Vagina (tissue), 2 donors: ENCODE data around the gene RASA3.

ENCODE experiments used
- CTCF ChIP-seq, 3 experiments: fragments of 450-650 bp in 2 of 3; fragments of 200-600 bp in 1 of 3; sonication (generic) in 1 of 3; IDR thresholded peaks; one replicate each; pipeline ENCODE4 v1.5.1; 2017 to 2019; ENCODE audit warnings: antibody characterized with exemption in 3 of 3, mild to moderate bottlenecking in 2 of 3, moderate library complexity in 2 of 3
- POLR2A ChIP-seq, 2 donors: fragments of 450-650 bp; IDR thresholded peaks; one replicate each; pipeline ENCODE4 v1.6.1; 2017; ENCODE audit warnings: antibody characterized with exemption in 2 of 2, mild to moderate bottlenecking in 2 of 2, moderate library complexity in 2 of 2
- POLR2AphosphoS5 ChIP-seq, 2 donors: sonication (generic); formaldehyde crosslinking; IDR thresholded peaks; one replicate each; pipeline ENCODE4 v1.9.0; 2017; ENCODE audit warnings: antibody characterized with exemption in 2 of 2, mild to moderate bottlenecking in 2 of 2, low read depth in 1 of 2; ENCODE audit not compliant: insufficient read depth in 1 of 2

GRCh38 chr13:114037674-114038073, 94.7 kb downstream of the RASA3 start:
- no peak for TF ChIP-seq CTCF (IDR thresholded peaks at IDR 0.05)
- no peak for TF ChIP-seq POLR2A (IDR thresholded peaks at IDR 0.05)
- no peak for TF ChIP-seq POLR2AphosphoS5 (IDR thresholded peaks at IDR 0.05; ENCODE audit: insufficient read depth in 1 of 2, low read depth in 1 of 2)
